HepG2 (cell line): ENCODE measurements around the gene TPD52L2. TPM values are rescaled to one million over a fixed set of nuclear protein-coding genes. Genes with fewer than 3 reads are reported as not detected.

Experiments used
- ARID2 ChIP-seq: sonication (generic); formaldehyde crosslinking; IDR thresholded peaks from 2 replicates; pipeline ENCODE4 v1.8.1; 2022; ENCODE audit warnings: mild to moderate bottlenecking, missing genetic modification reagents, borderline replicate concordance
- CENPBD1 ChIP-seq: sonication (generic); formaldehyde crosslinking; IDR thresholded peaks from 2 replicates; pipeline ENCODE4 v1.8.0; 2022; ENCODE audit warnings: missing genetic modification reagents, low read depth, mild to moderate bottlenecking, borderline replicate concordance
- DZIP1 ChIP-seq: sonication (generic); formaldehyde crosslinking; IDR thresholded peaks from 2 replicates; pipeline ENCODE4 v1.5.0; 2020; ENCODE audit warnings: mild to moderate bottlenecking, missing genetic modification reagents
- ESRRA ChIP-seq: sonication (generic); formaldehyde crosslinking; IDR thresholded peaks from 2 replicates; pipeline ENCODE4 v1.5.1; 2020; ENCODE audit warnings: mild to moderate bottlenecking, low read depth, missing genetic modification reagents
- ETV6 ChIP-seq: sonication (generic); formaldehyde crosslinking; conservative IDR thresholded peaks from 2 replicates; pipeline ENCODE4 v1.4.0; 2020; ENCODE audit warnings: missing genetic modification reagents
- FOXA3 ChIP-seq: IDR thresholded peaks from 2 replicates; pipeline ENCODE4 v1.6.1; 2016; ENCODE audit warnings: missing genetic modification reagents, missing compliant biosample characterization
- MIER2 ChIP-seq: IDR thresholded peaks from 2 replicates; pipeline ENCODE4 v1.6.1; 2016; ENCODE audit warnings: missing biosample characterization, missing genetic modification reagents
- MTF1 ChIP-seq: sonication (generic); formaldehyde crosslinking; IDR thresholded peaks from 2 replicates; pipeline ENCODE4 v1.5.0; 2020; ENCODE audit warnings: missing genetic modification reagents
- PITX1 ChIP-seq: sonication (generic); formaldehyde crosslinking; IDR thresholded peaks from 2 replicates; pipeline ENCODE4 v1.5.1; 2020; ENCODE audit warnings: mild to moderate bottlenecking, missing genetic modification reagents
- PRMT3 ChIP-seq: sonication (generic); formaldehyde crosslinking; IDR thresholded peaks from 2 replicates; pipeline ENCODE4 v1.8.1; 2022; ENCODE audit warnings: low read depth, mild to moderate bottlenecking, moderate library complexity, missing genetic modification reagents, borderline replicate concordance
- SIN3A ChIP-seq: IDR thresholded peaks from 2 replicates; pipeline ENCODE4 v1.6.1; 2011; ENCODE audit warnings: low read depth, mild to moderate bottlenecking, control low read depth, low read length, borderline replicate concordance
- TBP ChIP-seq: sonication (generic); formaldehyde crosslinking; IDR thresholded peaks from 2 replicates; pipeline ENCODE4 v1.5.0; 2020; ENCODE audit warnings: missing genetic modification reagents
- TFAP4 ChIP-seq: sonication (generic); IDR thresholded peaks from 2 replicates; pipeline ENCODE4 v1.6.1; 2016; ENCODE audit warnings: low read depth, borderline replicate concordance
- TFE3 ChIP-seq: IDR thresholded peaks from 2 replicates; pipeline ENCODE4 v1.6.1; 2016
- U2AF2 ChIP-seq: fragments of 200-400 bp; formaldehyde crosslinking; IDR thresholded peaks from 2 replicates; pipeline ENCODE4 v1.6.1; 2017; ENCODE audit warnings: low read depth, mild to moderate bottlenecking, low read length
- ZNF234 ChIP-seq: sonication (generic); formaldehyde crosslinking; conservative IDR thresholded peaks from 2 replicates; pipeline ENCODE4 v1.5.1; 2020; ENCODE audit warnings: mild to moderate bottlenecking, missing genetic modification reagents
- ZNF547 ChIP-seq: sonication (generic); formaldehyde crosslinking; IDR thresholded peaks from 2 replicates; pipeline ENCODE4 v1.5.1; 2020; ENCODE audit warnings: mild to moderate bottlenecking, missing genetic modification reagents
- ZNF552 ChIP-seq: sonication (generic); formaldehyde crosslinking; IDR thresholded peaks from 2 replicates; pipeline ENCODE4 v1.9.0; 2022; ENCODE audit warnings: missing genetic modification reagents, mild to moderate bottlenecking, borderline replicate concordance
- ZNF709 ChIP-seq: sonication (generic); formaldehyde crosslinking; IDR thresholded peaks from 2 replicates; pipeline ENCODE4 v1.5.0; 2020; ENCODE audit warnings: mild to moderate bottlenecking, missing genetic modification reagents
- ZNF770 ChIP-seq: sonication (generic); formaldehyde crosslinking; IDR thresholded peaks from 2 replicates; pipeline ENCODE4 v1.5.0; 2020; ENCODE audit warnings: mild to moderate bottlenecking, missing genetic modification reagents
- ZNF790 ChIP-seq: sonication (generic); formaldehyde crosslinking; IDR thresholded peaks from 2 replicates; pipeline ENCODE4 v1.8.0; 2022; ENCODE audit warnings: missing genetic modification reagents, mild to moderate bottlenecking, borderline replicate concordance
- ZNF792 ChIP-seq: IDR thresholded peaks from 2 replicates; pipeline ENCODE4 v1.6.1; 2016
- polyA plus RNA-seq, 8 experiments: library from polyadenylated mRNA; depleted of rRNA in 3 of 8; stranded (reverse) in 7 of 8; unstranded in 1 of 8; fragments of >200 nt; fragmentation: Illumina TruSeq in 4 of 8; extraction: Trizol in 4 of 8; gene quantifications; 2 replicates each; pipeline versions ENCODE4 v1.2.1 to v1.2.3, GENCODE V29; 2011 to 2016; ENCODE audit warnings: low read depth in 4 of 8, missing spikeins in 1 of 8, mixed read lengths in 1 of 8; ENCODE audit not compliant: insufficient read depth in 1 of 8
- total RNA-seq, 5 experiments: library from RNA; depleted of rRNA; stranded (reverse); fragments of >200 nt; fragmentation: Illumina TruSeq; extraction: Trizol; gene quantifications; 2 replicates each; pipeline ENCODE4 v1.2.3, GENCODE V29; 2016; ENCODE audit warnings: low read depth in 1 of 5

Gene TPD52L2
- total and polyA plus RNA-seq, 2 of the 13 experiments (the other 11 are each of a cell fraction or from before 2014, with no cell fraction given) = 156 to 184 TPM

- TF ChIP-seq U2AF2 (no peak), ZNF792 (CRISPR knock-in tag) (peak; percentile 90), ZNF234 (no peak; the same call in 1 of the 2 replicates), PITX1 (CRISPR knock-in tag) (peak; percentile 89), FOXA3 (CRISPR knock-in tag) (peak; percentile 71), TBP (CRISPR knock-in tag) (no peak), PRMT3 (no peak; the same call in 1 of the 2 replicates), ZNF552 (CRISPR knock-in tag) (no peak; the same call in 1 of the 2 replicates), ZNF709 (CRISPR knock-in tag) (no peak), MIER2 (CRISPR knock-in tag) (no peak), ZNF790 (0 out of 2 replicates have a peak, but pooled peaks have one; percentile 33), TFAP4 (peak; percentile 58), DZIP1 (peak; percentile 97), ZNF547 (CRISPR knock-in tag) (0 out of 2 replicates have a peak, but pooled peaks have one; percentile 47), ETV6 (CRISPR knock-in tag) (no peak), ARID2 (CRISPR knock-in tag) (no peak; the same call in 1 of the 2 replicates), SIN3A (peak; percentile 94; the same call in 1 of the 2 replicates), ZNF770 (CRISPR knock-in tag) (no peak; the same call in 1 of the 2 replicates), TFE3 (CRISPR knock-in tag) (no peak), CENPBD1 (CRISPR knock-in tag) (no peak; the same call in 1 of the 2 replicates), MTF1 (CRISPR knock-in tag) (no peak), ESRRA (CRISPR knock-in tag) (peak; percentile 90)
These were observed 1.1 kb upstream of the TPD52L2 start (continued) for GRCh38 chr20:63863798-63864544.
